GM20000 (cell line): ENCODE data around the gene HSD17B4.

ENCODE experiments used
- DNase-seq: peaks from one replicate; pipeline ENCODE4 v3.0.0; 2012; ENCODE audit warnings: low spot score
- CTCF ChIP-seq: IDR thresholded peaks from 2 replicates; pipeline ENCODE4 v1.5.1; 2012; ENCODE audit warnings: mild to moderate bottlenecking, control low read depth; ENCODE audit errors: extremely low read depth, missing control alignments

The HSD17B4 gene

GRCh38 chr5:119551819-119552218 is 99.5 kb downstream of the HSD17B4 start:
- no peak for TF ChIP-seq CTCF
- DNase-seq, result no peak

- TF ChIP-seq CTCF, result no peak
- DNase-seq, result no peak
Measured at GRCh38 chr5:119554597-119554996, 102.3 kb downstream of the HSD17B4 start.

- no peak for DNase-seq
- no peak for TF ChIP-seq CTCF
Measured at GRCh38 chr5:119570910-119571309, 118.6 kb downstream of the HSD17B4 start.

- TF ChIP-seq CTCF, result no peak
- DNase-seq, result peak; percentile 26
Measured at GRCh38 chr5:119578937-119579336, 126.6 kb downstream of the HSD17B4 start.

GRCh38 chr5:119582987-119583386 is 130.7 kb downstream of the HSD17B4 start:
- TF ChIP-seq CTCF, result no peak
- DNase-seq, result no peak

- no peak for TF ChIP-seq CTCF
- peak; percentile 8 for DNase-seq
Measured at GRCh38 chr5:119583684-119584083, 131.4 kb downstream of the HSD17B4 start.
